GM12878 (cell line): ENCODE results near the gene ZDHHC18. TPM values are rescaled to one million over a fixed set of nuclear protein-coding genes. Genes with fewer than 3 reads are reported as not detected.

Experiments
- EGR1 ChIP-seq, 2 experiments: IDR thresholded peaks; 1 replicate in 1 of 2; 2 replicates in 1 of 2; pipeline ENCODE4 v1.6.1; 2011 to 2012; ENCODE audit warnings: low read depth in 2 of 2, low read length in 2 of 2, borderline replicate concordance in 1 of 2, mild to moderate bottlenecking in 1 of 2, moderate library complexity in 1 of 2
- NKRF ChIP-seq: fragments of 450-650 bp; conservative IDR thresholded peaks from 2 replicates; pipeline ENCODE4 v1.6.1; 2017; ENCODE audit warnings: mild to moderate bottlenecking, moderate library complexity
- POLR2A ChIP-seq: IDR thresholded peaks from 2 replicates; pipeline ENCODE4 v1.6.1; 2011; ENCODE audit warnings: low read depth, mild to moderate bottlenecking, low read length
- RUNX3 ChIP-seq: IDR thresholded peaks from 2 replicates; pipeline ENCODE4 v1.6.1; 2012; ENCODE audit warnings: low read length, inconsistent platforms
- SIN3A ChIP-seq: IDR thresholded peaks from 2 replicates; pipeline ENCODE4 v1.6.1; 2012; ENCODE audit warnings: low read depth, low read length, improper control_type of control experiment
- ZBTB11 ChIP-seq: fragments of 450-650 bp; formaldehyde crosslinking; IDR thresholded peaks from 2 replicates; pipeline ENCODE4 v1.5.0; 2022; ENCODE audit warnings: mild to moderate bottlenecking, missing genetic modification characterization
- polyA plus RNA-seq, 11 experiments: library from polyadenylated mRNA; depleted of rRNA in 4 of 11; unstranded in 6 of 11; stranded (reverse) in 5 of 11; fragments of >200 nt; fragmentation: Nextera tagmentation in 4 of 11; fragmentation: Illumina TruSeq in 1 of 11; extraction: Ambion mirVana in 4 of 11; extraction: Trizol in 1 of 11; gene quantifications; 1 replicate in 1 of 11; 2 replicates in 10 of 11; pipeline versions ENCODE4 v1.2.1 to v1.2.3, GENCODE V29; 2011 to 2016; ENCODE audit warnings: inconsistent platforms in 2 of 11, missing spikeins in 2 of 11, low read depth in 1 of 11
- total RNA-seq, 4 experiments: library from RNA; depleted of rRNA in 3 of 4; stranded (reverse); fragments of >200 nt in 3 of 4; fragmentation: Illumina TruSeq in 1 of 4; extraction: Trizol in 1 of 4; gene quantifications; 2 replicates each; pipeline versions ENCODE4 v1.2.1 to v1.2.3, GENCODE V29; 2013 to 2021

ZDHHC18 gene
- total and polyA plus RNA-seq, 10 of the 15 experiments (the other 5 are each of a cell fraction or from before 2014, with no cell fraction given), result 0.40 to 81.2 (median 21.3) TPM

- TF ChIP-seq NKRF (no peak), RUNX3 (no peak), EGR1 (IDR thresholded peaks at IDR 0.05; ENCODE audit: borderline replicate concordance in 1 of 2, low read depth in 2 of 2, low read length in 2 of 2) (0 out of 3 replicates have a peak, but pooled peaks of 1 of the 2 experiments have one; percentile 7), ZBTB11 (CRISPR knock-in tag) (no peak), SIN3A (no peak), POLR2A (no peak)
Observed at GRCh38 chr1:26862781-26863684, 36.5 kb downstream of the ZDHHC18 start, which contains the start of gene SFN (continued).
